ENCODE results near the gene CEMIP.

Gene CEMIP

GRCh38 chr15:80932989-80933388 lies 153.8 kb downstream of the CEMIP start:
- no peak for DNase-seq

GRCh38 chr15:80934761-80935221 lies 155.6 kb downstream of the CEMIP start:
- DNase-seq: peak in 1 of 2 donors; percentile 31

- no peak for DNase-seq
Observed at GRCh38 chr15:80936288-80937078, 157.3 kb downstream of the CEMIP start.

- DNase-seq: no peak
Observed at GRCh38 chr15:80937718-80938117, 158.5 kb downstream of the CEMIP start.

GRCh38 chr15:80939216-80939615 lies 160.0 kb downstream of the CEMIP start:
- DNase-seq: no peak

- no peak for DNase-seq
Observed at GRCh38 chr15:80940331-80940730, 161.2 kb downstream of the CEMIP start.

GRCh38 chr15:80940851-80941250 lies 161.7 kb downstream of the CEMIP start:
- no peak for DNase-seq

GRCh38 chr15:80942266-80942665 lies 163.1 kb downstream of the CEMIP start:
- DNase-seq: no peak

GRCh38 chr15:80942746-80943565 lies 163.8 kb downstream of the CEMIP start:
- DNase-seq: no peak

GRCh38 chr15:80944818-80945217 lies 165.6 kb downstream of the CEMIP start:
- no peak for DNase-seq

- no peak for DNase-seq
Observed at GRCh38 chr15:80945605-80946004, 166.4 kb downstream of the CEMIP start.

GRCh38 chr15:80946576-80946975 lies 167.4 kb downstream of the CEMIP start:
- DNase-seq: no peak

GRCh38 chr15:80948651-80949292 lies 169.6 kb downstream of the CEMIP start:
- no peak for DNase-seq

- DNase-seq: no peak
Observed at GRCh38 chr15:80949756-80950155, 170.6 kb downstream of the CEMIP start.

GRCh38 chr15:80950291-80951078 lies 171.3 kb downstream of the CEMIP start:
- DNase-seq: no peak

GRCh38 chr15:80951941-80952340 lies 172.8 kb downstream of the CEMIP start:
- DNase-seq: no peak

- no peak for DNase-seq
Observed at GRCh38 chr15:80953001-80953952, 174.1 kb downstream of the CEMIP start.

- no peak for DNase-seq
Observed at GRCh38 chr15:80953953-80954778, 175.0 kb downstream of the CEMIP start.

- DNase-seq: peak; percentile 75 to 90
Observed at GRCh38 chr15:80955571-80956452, 176.6 kb downstream of the CEMIP start.

Data from inflammatory macrophage treated with lipopolysaccharide for 1 hour (primary cell).